H9 (cell line): ENCODE data around the gene ALKBH7. TPM values are rescaled to one million over a fixed set of nuclear protein-coding genes. Genes with fewer than 3 reads are reported as not detected.

ENCODE experiments used
- DNase-seq: peaks from one replicate; pipeline ENCODE4 v3.0.0-alpha.2; 2017
- H2AFZ ChIP-seq: one replicate; pipeline ENCODE4 v1.6.1; 2013; ENCODE audit warnings: mild to moderate bottlenecking, low read length, control low read depth, moderate library complexity
- H2AK5ac ChIP-seq: 2 replicates; pipeline ENCODE4 v1.6.1; 2013; ENCODE audit warnings: low read length, control low read depth, mixed read lengths; ENCODE audit not compliant: insufficient read length
- H2BK120ac ChIP-seq: one replicate; pipeline ENCODE4 v1.6.1; 2013; ENCODE audit warnings: low read depth, mild to moderate bottlenecking, low read length, control low read depth, inconsistent platforms; ENCODE audit not compliant: poor library complexity, severe bottlenecking
- H2BK12ac ChIP-seq: 2 replicates; pipeline ENCODE4 v1.6.1; 2013; ENCODE audit warnings: low read length, control low read depth, mixed read lengths, low read depth; ENCODE audit not compliant: insufficient read length
- H2BK15ac ChIP-seq: 2 replicates; pipeline ENCODE4 v1.6.1; 2013; ENCODE audit warnings: low read depth, low read length, control low read depth
- H2BK20ac ChIP-seq: one replicate; pipeline ENCODE4 v1.6.1; 2013; ENCODE audit warnings: low read depth, mild to moderate bottlenecking, low read length, control low read depth, inconsistent platforms; ENCODE audit not compliant: poor library complexity, severe bottlenecking
- H2BK5ac ChIP-seq: 2 replicates; pipeline ENCODE4 v1.6.1; 2013; ENCODE audit warnings: low read length, control low read depth, mixed read lengths; ENCODE audit not compliant: insufficient read length
- H3K14ac ChIP-seq: 2 replicates; pipeline ENCODE4 v1.6.1; 2013; ENCODE audit warnings: low read length, control low read depth; ENCODE audit not compliant: insufficient read depth
- H3K18ac ChIP-seq: 2 replicates; pipeline ENCODE4 v1.6.1; 2013; ENCODE audit warnings: low read depth, mild to moderate bottlenecking, mixed read lengths, low read length, control low read depth; ENCODE audit not compliant: insufficient read length
- H3K23ac ChIP-seq: 2 replicates; pipeline ENCODE4 v1.6.1; 2013; ENCODE audit warnings: low read length, control low read depth, mixed read lengths, low read depth; ENCODE audit not compliant: insufficient read length
- H3K23me2 ChIP-seq: 2 replicates; pipeline ENCODE4 v1.6.1; 2013; ENCODE audit warnings: low read depth, mild to moderate bottlenecking, mixed read lengths, low read length, control low read depth; ENCODE audit not compliant: insufficient read length, poor library complexity, severe bottlenecking
- H3K27ac ChIP-seq: 2 replicates; pipeline ENCODE4 v1.5.1; 2013; ENCODE audit warnings: low read length, control low read depth, mixed read lengths, low read depth; ENCODE audit not compliant: insufficient read length
- H3K27me3 ChIP-seq: 2 replicates; pipeline ENCODE4 v1.6.1; 2013; ENCODE audit warnings: low read length, control low read depth, inconsistent platforms; ENCODE audit not compliant: insufficient read depth
- H3K4ac ChIP-seq: 2 replicates; pipeline ENCODE4 v1.6.1; 2013; ENCODE audit warnings: low read depth, mild to moderate bottlenecking, control low read depth, inconsistent platforms, low read length, moderate library complexity
- H3K4me1 ChIP-seq: 2 replicates; pipeline ENCODE4 v1.6.1; 2013; ENCODE audit warnings: low read length, control low read depth, inconsistent platforms; ENCODE audit not compliant: insufficient read depth
- H3K4me2 ChIP-seq: 2 replicates; pipeline ENCODE4 v1.6.1; 2013; ENCODE audit warnings: low read length, control low read depth, mixed read lengths; ENCODE audit not compliant: insufficient read length, insufficient read depth
- H3K56ac ChIP-seq: 2 replicates; pipeline ENCODE4 v1.6.1; 2013; ENCODE audit warnings: low read depth, mild to moderate bottlenecking, mixed read lengths, low read length, control low read depth; ENCODE audit not compliant: insufficient read length
- H3K79me1 ChIP-seq: 2 replicates; pipeline ENCODE4 v1.6.1; 2013; ENCODE audit warnings: low read depth, mild to moderate bottlenecking, moderate library complexity, low read length, control low read depth, inconsistent platforms; ENCODE audit not compliant: insufficient read depth, poor library complexity, severe bottlenecking
- H3K79me2 ChIP-seq: 2 replicates; pipeline ENCODE4 v1.6.1; 2013; ENCODE audit warnings: low read length, control low read depth, inconsistent platforms; ENCODE audit not compliant: insufficient read depth
- H3K9ac ChIP-seq: 2 replicates; pipeline ENCODE4 v1.6.1; 2013; ENCODE audit warnings: low read length, control low read depth, mixed read lengths; ENCODE audit not compliant: insufficient read length; ENCODE audit errors: extremely low read depth
- H3K9me3 ChIP-seq: one replicate; pipeline ENCODE4 v1.6.1; 2013; ENCODE audit warnings: low read depth, low read length, inconsistent platforms; ENCODE audit not compliant: control insufficient read depth
- H3T11ph ChIP-seq: one replicate; pipeline ENCODE4 v1.6.1; 2013; ENCODE audit warnings: mild to moderate bottlenecking, low read length, control low read depth, inconsistent platforms
- H4K20me1 ChIP-seq: one replicate; pipeline ENCODE4 v1.6.1; 2013; ENCODE audit not compliant: control insufficient read depth, insufficient read length, insufficient read depth
- H4K5ac ChIP-seq: 2 replicates; pipeline ENCODE4 v1.6.1; 2013; ENCODE audit warnings: low read depth, mild to moderate bottlenecking, mixed read lengths, low read length, control low read depth; ENCODE audit not compliant: insufficient read length
- H4K8ac ChIP-seq: replicated peaks from 2 replicates; pipeline ENCODE4 v1.6.1; 2013; ENCODE audit warnings: low read length, control low read depth, mixed read lengths, low read depth; ENCODE audit not compliant: insufficient read length
- H4K91ac ChIP-seq: 2 replicates; pipeline ENCODE4 v1.6.1; 2013; ENCODE audit warnings: low read depth, mild to moderate bottlenecking, moderate library complexity, mixed read lengths, low read length, control low read depth; ENCODE audit not compliant: insufficient read length
- H3K27ac Mint-ChIP-seq, 3 experiments: 2 replicates in 2 of 3; 3 replicates in 1 of 3; pipeline ENCODE4 v1.8.0; 2020 to 2021; ENCODE audit warnings: mixed read lengths in 3 of 3, mild to moderate bottlenecking in 1 of 3, moderate library complexity in 1 of 3
- H3K27me3 Mint-ChIP-seq: 2 replicates; pipeline ENCODE4 v1.8.0; 2021; ENCODE audit warnings: low read depth, mild to moderate bottlenecking, moderate library complexity, mixed read lengths
- H3K36me3 Mint-ChIP-seq, 3 experiments: 2 replicates in 2 of 3; 3 replicates in 1 of 3; pipeline ENCODE4 v1.8.0; 2020 to 2021; ENCODE audit warnings: low read depth in 3 of 3, mixed read lengths in 3 of 3; ENCODE audit not compliant: insufficient read depth in 1 of 3
- H3K4me1 Mint-ChIP-seq, 2 experiments: 2 replicates each; pipeline ENCODE4 v1.8.0; 2020; ENCODE audit warnings: mixed read lengths in 2 of 2
- H3K4me3 Mint-ChIP-seq, 2 experiments: 2 replicates in 1 of 2; 3 replicates in 1 of 2; pipeline ENCODE4 v1.8.0; 2020 to 2021; ENCODE audit warnings: mild to moderate bottlenecking in 2 of 2, mixed read lengths in 2 of 2, moderate library complexity in 1 of 2
- H3K9me3 Mint-ChIP-seq, 2 experiments: 2 replicates in 1 of 2; 3 replicates in 1 of 2; pipeline ENCODE4 v1.8.0; 2020; ENCODE audit warnings: mild to moderate bottlenecking in 2 of 2, mixed read lengths in 2 of 2, moderate library complexity in 1 of 2
- CTCF ChIP-seq: fragments of 200-600 bp; sonication (generic); conservative IDR thresholded peaks from 3 replicates; pipeline ENCODE4 v1.8.0; 2021; ENCODE audit warnings: antibody characterized with exemption, mild to moderate bottlenecking
- WGBS: extraction: QIAGEN DNeasy Blood & Tissue Kit; methylation state at CpG from one replicate; pipeline ENCODE4 v1.1.7; 2013; ENCODE audit warnings: missing lambda C conversion rate, low lambda C conversion rate, mixed read lengths; ENCODE audit not compliant: insufficient read length; ENCODE audit errors: extremely low coverage; 5-methylcytosine and 5-hydroxymethylcytosine counted together
- total RNA-seq: library from RNA; stranded (reverse); gene quantifications from 2 replicates; pipeline ENCODE4 v1.2.1, GENCODE V29; 2021

ALKBH7 gene
- total RNA-seq, 1 experiment from 2014 or later = 85.7 TPM

DNA sequence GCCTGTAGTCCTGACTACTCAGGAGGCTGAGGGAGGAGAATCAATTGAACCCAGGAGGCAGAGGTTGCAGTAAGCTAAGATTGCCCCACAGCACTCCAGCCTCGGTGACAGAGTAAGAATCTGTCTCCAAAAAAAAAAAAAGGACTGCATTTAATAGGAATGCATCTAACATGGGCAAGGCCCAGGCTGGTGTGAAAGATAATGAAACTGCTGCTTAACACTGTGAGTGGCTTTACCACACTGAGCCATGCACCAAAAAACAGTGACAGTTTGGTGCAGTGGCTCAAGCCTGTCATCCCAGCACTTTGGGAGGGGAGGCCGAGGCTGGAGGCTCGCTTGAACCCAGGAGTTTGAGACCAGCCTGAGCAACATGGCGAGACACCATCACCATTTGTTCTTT, 11.8 kb downstream of the ALKBH7 start:
- Histone ChIP-seq H2BK5ac (no peak overlapping the region), H3K27ac (no peak overlapping the region), H4K20me1 (no peaks in the 10 kb centered on the region), H3K56ac (no peak overlapping the region), H3K9ac (no peak overlapping the region), H3K4me1 (no peaks in the 10 kb centered on the region), H2AK5ac (no peak overlapping the region), H2BK15ac (no peak overlapping the region), H2BK120ac (no peak overlapping the region), H3K18ac (no peak overlapping the region), H4K5ac (no peak overlapping the region), H3K4ac (no peak overlapping the region), H4K91ac (no peak overlapping the region), H3K4me2 (no peak overlapping the region), H3T11ph (no peak overlapping the region), H4K8ac (no peak overlapping the region), H3K27me3 (no peaks in the 10 kb centered on the region), H3K79me1 (no peaks in the 10 kb centered on the region), H2BK20ac (no peak overlapping the region), H2BK12ac (no peak overlapping the region), H3K23ac (no peak overlapping the region), H3K9me3 (no peaks in the 10 kb centered on the region), H3K23me2 (no peaks in the 10 kb centered on the region), H3K14ac (no peak overlapping the region), H3K79me2 (no peaks in the 10 kb centered on the region), H2AFZ (no peak overlapping the region)
- no peak for TF ChIP-seq CTCF
- H3K27ac Mint-ChIP-seq = no peak overlapping the region
- DNase-seq = no peak
- peaks cover 4% of the 10 kb centered on the region in 2 experiments; a peak in 4 of 5 replicates for H3K9me3 Mint-ChIP-seq
- no peak overlapping the region for H3K4me3 Mint-ChIP-seq
- no CpG with 5 or more reads among the region's 4 CpGs for WGBS
- no peaks in the 10 kb centered on the region for H3K4me1 Mint-ChIP-seq
- no peaks in the 10 kb centered on the region for H3K27me3 Mint-ChIP-seq
- H3K36me3 Mint-ChIP-seq = peaks cover 56 to 81% (median 76%) of the 10 kb centered on the region in 3 experiments
